NCI-H748 (cell line): ENCODE measurements around the gene CFAP157.
"Not testable (repeated sequence)": the region's sequence is repeated elsewhere in the genome, so short reads cannot be mapped to it uniquely, and the experiment has no call there.

Experiments used
- DNase-seq: peaks from one replicate; lab custom pipeline; 2025; ENCODE audit not compliant: unreplicated experiment; lab: John Stamatoyannopoulos, UW

Gene CFAP157

GRCh38 chr9:127734747-127735529, 28.1 kb downstream of the CFAP157 start, which contains the start of gene TOR2A:
TSS of gene TOR2A (minus strand) at chr9:127735294. CDS start at chr9:127735270, 24 bp downstream.
- peak; percentile 98 for DNase-seq

- DNase-seq: no peak
These were observed 28.9 kb downstream of the CFAP157 start for GRCh38 chr9:127735530-127736185.

GRCh38 chr9:127738666-127739065, 31.9 kb downstream of the CFAP157 start:
- DNase-seq: no peak

- no peak for DNase-seq
These were observed 33.0 kb downstream of the CFAP157 start for GRCh38 chr9:127739614-127740330.

- no peak for DNase-seq
These were observed 35.1 kb downstream of the CFAP157 start for GRCh38 chr9:127741831-127742434.

- DNase-seq: peak; percentile 96
These were observed 35.8 kb downstream of the CFAP157 start for GRCh38 chr9:127742435-127743088.

GRCh38 chr9:127744398-127745110, 37.8 kb downstream of the CFAP157 start:
- no peak for DNase-seq

GRCh38 chr9:127746959-127747569, 40.3 kb downstream of the CFAP157 start:
- DNase-seq: no peak

GRCh38 chr9:127749090-127749787, 42.5 kb downstream of the CFAP157 start:
- no peak for DNase-seq

- no peak for DNase-seq
These were observed 44.7 kb downstream of the CFAP157 start for GRCh38 chr9:127751269-127752054.

GRCh38 chr9:127753148-127753547, 46.4 kb downstream of the CFAP157 start:
- no peak for DNase-seq

GRCh38 chr9:127753622-127754021, 46.8 kb downstream of the CFAP157 start:
- DNase-seq: no peak

GRCh38 chr9:127754099-127755060, 47.6 kb downstream of the CFAP157 start:
- peak; percentile 79 for DNase-seq

GRCh38 chr9:127755061-127756060, 48.6 kb downstream of the CFAP157 start:
- DNase-seq: peak; percentile 69

- DNase-seq: no peak
These were observed 49.4 kb downstream of the CFAP157 start for GRCh38 chr9:127756233-127756632.

- DNase-seq: not testable (repeated sequence)
These were observed 50.0 kb downstream of the CFAP157 start for GRCh38 chr9:127756776-127757175.
